Ascending aorta (tissue), 2 donors: ENCODE measurements around the gene MBD3L2. TPM values are rescaled to one million over a fixed set of nuclear protein-coding genes. Genes with fewer than 3 reads are reported as not detected.
"Not testable (repeated sequence)": the region's sequence is repeated elsewhere in the genome, so short reads cannot be mapped to it uniquely, and the experiment has no call there.

Source experiments
- DNase-seq, 2 donors: peaks; one replicate each; pipeline ENCODE4 v3.0.0-alpha.2; 2019; ENCODE audit warnings: low spot score in 2 of 2
- H3K27ac ChIP-seq, 2 donors: fragments of 200-600 bp; sonication (generic); one replicate each; pipeline ENCODE4 v1.5.1; 2016 to 2017; ENCODE audit warnings: mild to moderate bottlenecking in 1 of 2
- H3K27me3 ChIP-seq: fragments of 200-600 bp; sonication (generic); one replicate; pipeline ENCODE4 v1.5.1; 2017
- H3K36me3 ChIP-seq, 2 donors: fragments of 200-600 bp; sonication (generic); one replicate each; pipeline ENCODE4 v1.5.1; 2016
- H3K4me1 ChIP-seq, 2 donors: fragments of 200-600 bp; sonication (generic); one replicate each; pipeline ENCODE4 v1.5.1; 2016 to 2017; ENCODE audit warnings: mild to moderate bottlenecking in 1 of 2
- H3K4me3 ChIP-seq, 2 donors: fragments of 200-600 bp; sonication (generic); one replicate each; pipeline ENCODE4 v1.5.1; 2016 to 2017; ENCODE audit warnings: mild to moderate bottlenecking in 1 of 2
- H3K9me3 ChIP-seq, 2 donors: fragments of 200-600 bp; sonication (generic); one replicate each; pipeline ENCODE4 v1.5.1; 2016
- intact Hi-C: fragments of 100-400 bp; cut with DNase I; formaldehyde crosslinking; loops from one replicate; pipeline ENCODE4 v1.15.1; 2023
- total RNA-seq: library from RNA; depleted of rRNA; stranded (reverse); fragments of >200 nt; gene quantifications from one replicate; pipeline ENCODE4 v1.1.0, GENCODE V29; 2016
- TF ChIP-seq, protein P1 (sequence below), 3 experiments: fragments of 200-600 bp in 2 of 3; fragments of 450-650 bp in 1 of 3; sonication (generic) in 2 of 3; IDR thresholded peaks; one replicate each; pipeline ENCODE4 v1.5.1; 2016 to 2019; ENCODE audit warnings: antibody characterized with exemption in 3 of 3, mild to moderate bottlenecking in 1 of 3, moderate library complexity in 1 of 3

Gene MBD3L2
- total RNA-seq, 1 donor from 2014 or later, result not detected

DNA sequence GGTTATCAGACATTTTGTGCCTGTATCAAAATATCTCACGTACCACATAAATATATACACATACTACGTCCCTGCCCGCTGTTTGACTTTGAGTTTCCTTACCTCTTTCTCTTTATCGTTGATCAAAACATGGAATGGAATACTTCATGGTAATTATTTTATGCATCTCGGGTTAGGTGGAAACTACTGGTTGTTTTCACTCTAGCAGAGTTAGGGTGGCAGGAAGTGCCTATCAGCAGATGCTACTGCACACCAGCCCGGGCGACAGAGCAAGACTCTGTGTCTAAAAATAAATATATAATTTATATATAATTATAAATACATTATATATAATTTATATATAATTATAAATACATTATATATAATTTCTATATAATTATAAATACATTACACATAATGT, 3.8 kb downstream of the MBD3L2 start:
- H3K9me3 ChIP-seq, DNase-seq, intact Hi-C loops, H3K27ac ChIP-seq, H3K4me1 ChIP-seq, H3K36me3 ChIP-seq, H3K27me3 ChIP-seq, H3K4me3 ChIP-seq: not testable (repeated sequence)

DNA sequence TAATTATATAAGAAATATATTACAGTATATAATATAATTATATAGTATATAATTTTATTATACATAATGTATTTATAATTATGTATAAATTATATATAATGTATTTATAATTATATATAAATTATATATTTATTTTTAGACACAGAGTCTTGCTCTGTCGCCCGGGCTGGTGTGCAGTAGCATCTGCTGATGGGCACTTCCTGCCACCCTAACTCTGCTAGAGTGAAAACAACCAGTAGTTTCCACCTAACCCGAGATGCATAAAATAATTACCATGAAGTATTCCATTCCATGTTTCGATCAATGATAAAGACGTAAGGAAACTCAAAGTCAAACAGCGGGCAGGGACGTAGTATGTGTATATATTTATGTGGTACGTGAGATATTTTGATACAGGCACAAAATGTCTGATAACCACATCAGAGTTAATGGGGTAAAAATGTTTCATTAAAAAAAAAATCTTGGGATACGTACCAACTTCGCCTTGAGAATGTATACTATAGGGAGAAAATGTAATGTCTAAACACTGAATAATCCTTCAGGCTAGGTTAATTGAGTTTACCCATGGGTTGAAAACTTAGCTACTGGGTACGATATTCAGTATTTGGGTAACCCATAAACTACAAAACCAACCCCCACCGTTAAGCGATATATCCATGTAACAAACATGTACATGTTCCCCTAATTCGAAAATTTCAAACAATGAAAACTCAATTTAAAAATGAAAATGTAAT, 5.7 kb downstream of the MBD3L2 start:
- DNase-seq, H3K4me3 ChIP-seq, H3K4me1 ChIP-seq, H3K9me3 ChIP-seq, H3K27me3 ChIP-seq, intact Hi-C loops, H3K36me3 ChIP-seq, H3K27ac ChIP-seq: not testable (repeated sequence)

DNA sequence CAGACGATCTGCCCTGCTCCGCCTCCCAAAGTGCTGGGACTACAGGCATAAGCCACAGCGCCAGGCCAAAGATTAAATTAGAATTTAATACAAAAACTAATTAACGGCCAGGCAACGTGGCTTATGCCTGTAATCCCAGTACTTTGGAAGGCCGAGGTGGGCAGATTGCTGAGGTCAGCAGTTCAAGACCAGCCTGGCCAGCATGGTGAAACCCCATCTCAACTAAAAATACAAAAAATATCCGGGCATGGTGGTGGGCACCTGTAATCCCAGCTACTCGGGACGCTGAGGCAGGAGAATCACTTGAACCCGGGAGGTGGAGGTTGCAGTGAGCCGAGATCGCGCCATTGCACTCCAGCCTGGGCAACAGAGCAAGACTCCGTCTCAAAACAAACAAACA, 6.6 kb downstream of the MBD3L2 start:
- H3K36me3 ChIP-seq, H3K4me3 ChIP-seq, H3K27me3 ChIP-seq, H3K9me3 ChIP-seq, intact Hi-C loops, DNase-seq, H3K4me1 ChIP-seq, H3K27ac ChIP-seq: not testable (repeated sequence)

DNA sequence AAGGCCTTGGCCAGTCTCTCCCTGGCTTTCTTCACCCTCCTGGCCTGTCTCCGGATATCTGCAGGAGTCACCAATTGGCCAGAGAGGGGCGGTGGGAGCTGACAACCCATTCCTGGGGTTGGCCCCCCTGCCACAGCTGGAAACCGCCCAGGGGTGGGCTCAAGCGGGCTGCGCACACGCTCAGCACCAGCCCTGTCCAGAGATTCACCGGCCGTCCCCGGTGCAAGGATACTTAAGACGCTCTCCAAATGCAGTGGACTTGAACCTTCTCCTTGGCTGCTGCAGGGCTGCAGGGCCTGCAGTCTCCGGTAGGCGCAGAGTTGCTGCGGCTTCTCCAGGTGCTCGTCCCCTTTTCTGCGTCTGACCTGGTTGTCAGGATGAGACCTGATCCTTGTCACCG, 7.2 kb downstream of the MBD3L2 start:
- H3K27ac ChIP-seq, H3K27me3 ChIP-seq, intact Hi-C loops, H3K9me3 ChIP-seq, H3K4me3 ChIP-seq, DNase-seq, H3K4me1 ChIP-seq, H3K36me3 ChIP-seq: not testable (repeated sequence)

DNA sequence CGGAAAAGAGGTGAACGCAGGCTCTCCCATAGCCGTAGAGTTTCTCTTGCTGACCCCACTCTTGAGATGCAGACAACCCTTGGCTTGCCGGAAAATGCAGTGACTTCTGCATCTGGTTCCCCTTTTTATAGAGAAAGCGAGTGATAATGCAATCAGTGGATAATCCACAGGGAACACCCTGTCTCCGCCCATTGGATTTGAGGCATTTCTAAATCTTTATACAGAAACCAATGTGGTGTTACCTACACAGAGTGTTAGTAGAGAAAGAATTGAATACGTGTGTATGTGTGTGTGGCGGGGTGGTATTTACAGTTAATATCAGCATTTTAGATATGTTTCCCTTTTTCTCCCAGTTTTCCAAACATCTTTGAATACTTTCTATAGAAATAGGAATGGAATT, 9.5 kb downstream of the MBD3L2 start, which contains the start of gene MBD3L3:
MBD3L3 (minus strand) TSS at position 101 of the 400 bp plus-strand sequence; CDS start at position 30, 71 bp downstream.
- H3K9me3 ChIP-seq, DNase-seq, intact Hi-C loops, H3K27me3 ChIP-seq, H3K27ac ChIP-seq, H3K4me1 ChIP-seq, H3K4me3 ChIP-seq, H3K36me3 ChIP-seq: not testable (repeated sequence)

DNA sequence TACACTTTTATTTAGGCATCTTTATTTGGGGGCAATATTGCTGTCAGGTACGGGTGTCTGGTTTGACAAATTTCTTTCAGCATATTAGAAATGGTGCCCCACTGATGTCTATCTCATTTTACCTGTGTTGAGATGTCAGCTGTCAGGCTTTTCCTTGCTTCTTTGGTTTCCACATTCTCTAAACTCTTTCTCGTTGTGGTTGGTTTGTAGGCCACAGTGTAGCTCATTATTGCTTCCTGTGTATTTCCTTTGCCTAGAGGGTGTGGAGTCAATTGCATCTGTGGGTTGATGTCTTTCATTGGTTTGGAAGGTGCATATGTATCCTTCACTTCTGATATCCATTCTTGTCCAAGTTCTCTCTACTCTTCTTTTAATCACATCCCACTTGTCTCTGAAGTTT, 10.9 kb downstream of the MBD3L2 start:
- H3K36me3 ChIP-seq, H3K4me1 ChIP-seq, H3K4me3 ChIP-seq, H3K27me3 ChIP-seq, intact Hi-C loops, H3K27ac ChIP-seq, DNase-seq, H3K9me3 ChIP-seq: not testable (repeated sequence)

DNA sequence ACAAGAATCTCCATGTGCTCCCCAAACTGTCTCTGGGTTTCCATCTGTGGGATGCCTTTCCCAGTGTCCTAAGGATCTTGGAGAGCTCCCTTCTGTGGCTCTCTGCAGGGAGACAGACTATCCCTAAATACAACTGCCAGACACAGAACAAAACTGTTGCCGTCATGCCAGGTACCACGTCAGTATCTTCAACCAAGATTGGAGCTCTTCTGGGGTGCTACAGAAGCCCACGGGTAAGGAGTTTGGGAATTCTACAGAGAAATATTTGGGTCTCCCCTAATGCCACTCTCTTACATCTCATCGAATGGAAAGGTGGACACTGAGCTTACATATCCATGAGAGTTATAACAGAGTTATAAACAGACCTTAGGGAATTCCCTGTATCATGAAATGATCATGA, 14.2 kb downstream of the MBD3L2 start:
- no peak overlapping the region for H3K27ac ChIP-seq
- no peak overlapping the region for H3K4me3 ChIP-seq
- intact Hi-C loops, result no loop called here
- no peak for DNase-seq
- no peaks in the 10 kb centered on the region for H3K4me1 ChIP-seq
- no peaks in the 10 kb centered on the region for H3K36me3 ChIP-seq
- TF ChIP-seq, protein P1, sequence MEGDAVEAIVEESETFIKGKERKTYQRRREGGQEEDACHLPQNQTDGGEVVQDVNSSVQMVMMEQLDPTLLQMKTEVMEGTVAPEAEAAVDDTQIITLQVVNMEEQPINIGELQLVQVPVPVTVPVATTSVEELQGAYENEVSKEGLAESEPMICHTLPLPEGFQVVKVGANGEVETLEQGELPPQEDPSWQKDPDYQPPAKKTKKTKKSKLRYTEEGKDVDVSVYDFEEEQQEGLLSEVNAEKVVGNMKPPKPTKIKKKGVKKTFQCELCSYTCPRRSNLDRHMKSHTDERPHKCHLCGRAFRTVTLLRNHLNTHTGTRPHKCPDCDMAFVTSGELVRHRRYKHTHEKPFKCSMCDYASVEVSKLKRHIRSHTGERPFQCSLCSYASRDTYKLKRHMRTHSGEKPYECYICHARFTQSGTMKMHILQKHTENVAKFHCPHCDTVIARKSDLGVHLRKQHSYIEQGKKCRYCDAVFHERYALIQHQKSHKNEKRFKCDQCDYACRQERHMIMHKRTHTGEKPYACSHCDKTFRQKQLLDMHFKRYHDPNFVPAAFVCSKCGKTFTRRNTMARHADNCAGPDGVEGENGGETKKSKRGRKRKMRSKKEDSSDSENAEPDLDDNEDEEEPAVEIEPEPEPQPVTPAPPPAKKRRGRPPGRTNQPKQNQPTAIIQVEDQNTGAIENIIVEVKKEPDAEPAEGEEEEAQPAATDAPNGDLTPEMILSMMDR (IDR thresholded peaks at IDR 0.05), result no peak
- H3K27me3 ChIP-seq, result no peaks in the 10 kb centered on the region
- H3K9me3 ChIP-seq, result no peaks in the 10 kb centered on the region

DNA sequence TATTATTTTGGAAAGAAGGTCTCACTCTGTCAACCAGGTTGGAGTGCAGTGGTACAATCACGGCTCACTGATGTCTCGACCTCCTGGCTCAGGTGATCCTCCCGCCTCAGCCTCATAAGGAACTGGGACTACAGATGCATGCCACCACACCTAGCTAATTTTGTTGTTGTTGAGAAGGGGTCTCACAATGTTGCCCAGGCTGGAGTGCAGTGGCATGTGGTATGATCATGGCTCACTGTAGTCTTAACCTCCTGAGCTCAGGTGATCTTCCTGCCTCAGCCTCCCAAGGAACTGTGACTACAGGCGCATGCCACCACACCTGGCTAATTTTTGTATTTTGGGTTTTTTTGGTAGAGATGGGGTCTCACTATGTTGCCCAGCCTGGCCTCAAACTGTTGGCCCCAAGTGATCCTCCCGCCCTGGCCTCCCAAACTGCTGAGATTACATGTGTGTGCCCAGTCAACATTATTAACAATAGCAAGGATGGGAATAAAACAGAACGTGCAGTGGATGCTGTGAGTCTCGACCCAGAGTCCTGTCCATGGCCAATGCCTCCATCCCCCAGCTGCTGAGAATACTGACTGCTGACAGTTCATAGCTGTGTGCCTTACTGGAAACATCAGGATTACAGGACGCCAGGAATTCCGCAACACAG, 14.8 kb downstream of the MBD3L2 start:
- H3K4me3 ChIP-seq, result no peak overlapping the region
- no peak overlapping the region for H3K27ac ChIP-seq
- H3K4me1 ChIP-seq, result no peaks in the 10 kb centered on the region
- no peaks in the 10 kb centered on the region for H3K27me3 ChIP-seq
- H3K36me3 ChIP-seq, result no peaks in the 10 kb centered on the region
- H3K9me3 ChIP-seq, result no peaks in the 10 kb centered on the region
- TF ChIP-seq, protein P1 (IDR thresholded peaks at IDR 0.05), result no peak
- no peak for DNase-seq
- intact Hi-C loops, result no loop called here
